ENCODE measurements around the gene GLE1. TPM values are rescaled to one million over a fixed set of nuclear protein-coding genes. Genes with fewer than 3 reads are reported as not detected.

Gene GLE1
- total RNA-seq, 2 experiments from 2014 or later: 8.0 to 8.4 TPM

GRCh38 chr9:128568470-128569078, 64.1 kb downstream of the GLE1 start:
- no peak overlapping the region for H3K4me3 ChIP-seq (ENCODE audit: low read length)
- Mint-ChIP-seq H3K9me3 (no peaks in the 10 kb centered on the region), H3K27me3 (no peaks in the 10 kb centered on the region), H3K27ac (no peak overlapping the region), H3K4me3 (no peak overlapping the region), H3K36me3 (ENCODE audit: low read depth) (peaks cover 73% of the 10 kb centered on the region), H3K4me1 (ENCODE audit: low read depth) (peaks cover 39% of the 10 kb centered on the region)
- H3K27ac ChIP-seq (ENCODE audit: low read depth in 1 of 2, low read length in 2 of 2): no peak overlapping the region
- ATAC-seq (ENCODE audit: poor library complexity) (no peak), DNase-seq (no peak)
- ChIA-PET CTCF (no interaction called here), POLR2A (interaction anchor here (1.4 to 1.7 kb wide), 2 partner anchors 15 to 16 kb away, joined by 4 to 5 read pairs; partner anchors contain the start of gene SPTAN1)
- no peaks in the 10 kb centered on the region for H3K9me3 ChIP-seq (ENCODE audit: control insufficient read depth in 1 of 2, insufficient read depth in 1 of 2, low read length in 2 of 2)
- intact Hi-C loops (cut with DNase I, micrococcal nuclease): no loop called here
- TF ChIP-seq, protein P1, sequence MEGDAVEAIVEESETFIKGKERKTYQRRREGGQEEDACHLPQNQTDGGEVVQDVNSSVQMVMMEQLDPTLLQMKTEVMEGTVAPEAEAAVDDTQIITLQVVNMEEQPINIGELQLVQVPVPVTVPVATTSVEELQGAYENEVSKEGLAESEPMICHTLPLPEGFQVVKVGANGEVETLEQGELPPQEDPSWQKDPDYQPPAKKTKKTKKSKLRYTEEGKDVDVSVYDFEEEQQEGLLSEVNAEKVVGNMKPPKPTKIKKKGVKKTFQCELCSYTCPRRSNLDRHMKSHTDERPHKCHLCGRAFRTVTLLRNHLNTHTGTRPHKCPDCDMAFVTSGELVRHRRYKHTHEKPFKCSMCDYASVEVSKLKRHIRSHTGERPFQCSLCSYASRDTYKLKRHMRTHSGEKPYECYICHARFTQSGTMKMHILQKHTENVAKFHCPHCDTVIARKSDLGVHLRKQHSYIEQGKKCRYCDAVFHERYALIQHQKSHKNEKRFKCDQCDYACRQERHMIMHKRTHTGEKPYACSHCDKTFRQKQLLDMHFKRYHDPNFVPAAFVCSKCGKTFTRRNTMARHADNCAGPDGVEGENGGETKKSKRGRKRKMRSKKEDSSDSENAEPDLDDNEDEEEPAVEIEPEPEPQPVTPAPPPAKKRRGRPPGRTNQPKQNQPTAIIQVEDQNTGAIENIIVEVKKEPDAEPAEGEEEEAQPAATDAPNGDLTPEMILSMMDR (IDR thresholded peaks at IDR 0.05): no peak
- peaks cover 71% of the 10 kb centered on the region for H3K36me3 ChIP-seq (ENCODE audit: insufficient read depth, low read length)
- no peaks in the 10 kb centered on the region for H3K27me3 ChIP-seq (ENCODE audit: control insufficient read depth in 1 of 2, insufficient read depth in 2 of 2, low read length in 2 of 2)
- H3K4me1 ChIP-seq (ENCODE audit: insufficient read depth, low read length): peaks cover 4% of the 10 kb centered on the region

GRCh38 chr9:128575469-128575868, 71.0 kb downstream of the GLE1 start:
- TF ChIP-seq, protein P1 (IDR thresholded peaks at IDR 0.05): no peak
- Histone ChIP-seq H3K36me3 (ENCODE audit: insufficient read depth, low read length) (peaks cover 91% of the 10 kb centered on the region), H3K27me3 (ENCODE audit: control insufficient read depth in 1 of 2, insufficient read depth in 2 of 2, low read length in 2 of 2) (no peaks in the 10 kb centered on the region), H3K4me1 (ENCODE audit: insufficient read depth, low read length) (peaks cover 3% of the 10 kb centered on the region), H3K27ac (ENCODE audit: low read depth in 1 of 2, low read length in 2 of 2) (no peak overlapping the region), H3K4me3 (ENCODE audit: low read length) (no peak overlapping the region), H3K9me3 (ENCODE audit: control insufficient read depth in 1 of 2, insufficient read depth in 1 of 2, low read length in 2 of 2) (no peaks in the 10 kb centered on the region)
- intact Hi-C loops (cut with DNase I, micrococcal nuclease): no loop called here
- ATAC-seq (ENCODE audit: poor library complexity) (no peak), DNase-seq (no peak)
- Mint-ChIP-seq H3K9me3 (no peaks in the 10 kb centered on the region), H3K4me1 (ENCODE audit: low read depth) (peaks cover 16% of the 10 kb centered on the region), H3K4me3 (no peak overlapping the region), H3K27ac (no peak overlapping the region), H3K27me3 (no peaks in the 10 kb centered on the region), H3K36me3 (ENCODE audit: low read depth) (peaks cover 88% of the 10 kb centered on the region)
- POLR2A ChIA-PET: interaction anchor here (1.5 kb wide), 1 partner anchor 20 kb away, joined by 4 read pairs; no protein-coding TSS in a partner anchor
- CTCF ChIA-PET: no interaction called here

- intact Hi-C loops (cut with DNase I, micrococcal nuclease): no loop called here
- no peak for ATAC-seq (ENCODE audit: poor library complexity)
- Histone ChIP-seq H3K9me3 (ENCODE audit: control insufficient read depth in 1 of 2, insufficient read depth in 1 of 2, low read length in 2 of 2) (no peaks in the 10 kb centered on the region), H3K36me3 (ENCODE audit: insufficient read depth, low read length) (peaks cover 93% of the 10 kb centered on the region), H3K4me3 (ENCODE audit: low read length) (no peak overlapping the region), H3K4me1 (ENCODE audit: insufficient read depth, low read length) (peaks cover 3% of the 10 kb centered on the region), H3K27me3 (ENCODE audit: control insufficient read depth in 1 of 2, insufficient read depth in 2 of 2, low read length in 2 of 2) (no peaks in the 10 kb centered on the region), H3K27ac (ENCODE audit: low read depth in 1 of 2, low read length in 2 of 2) (no peak overlapping the region)
- Mint-ChIP-seq H3K4me1 (ENCODE audit: low read depth) (peaks cover 16% of the 10 kb centered on the region), H3K27me3 (no peaks in the 10 kb centered on the region), H3K27ac (no peak overlapping the region), H3K9me3 (no peaks in the 10 kb centered on the region), H3K36me3 (ENCODE audit: low read depth) (peaks cover 88% of the 10 kb centered on the region), H3K4me3 (no peak overlapping the region)
- DNase-seq: no peak
- ChIA-PET CTCF (no interaction called here), POLR2A (interaction anchor here (1.5 kb wide), 1 partner anchor 20 kb away, joined by 4 read pairs; no protein-coding TSS in a partner anchor)
- TF ChIP-seq, protein P1 (IDR thresholded peaks at IDR 0.05): no peak
These were observed 71.4 kb downstream of the GLE1 start for GRCh38 chr9:128575916-128576315.

All from CD4-positive, alpha-beta T cell (primary cell).